Hippocampal formation (tissue), 2 donors: ENCODE measurements around the gene MIPOL1.

Experiments used
- DNase-seq, 2 donors: peaks; one replicate each; lab custom pipeline; 2025; lab: John Stamatoyannopoulos, UW

The MIPOL1 gene

GRCh38 chr14:37399517-37399916 lies 201.8 kb downstream of the MIPOL1 start:
- DNase-seq, result no peak

GRCh38 chr14:37401093-37401492 lies 203.4 kb downstream of the MIPOL1 start:
- DNase-seq, result no peak

- no peak for DNase-seq
Measured at GRCh38 chr14:37403626-37404025, 205.9 kb downstream of the MIPOL1 start.

- DNase-seq, result no peak
Measured at GRCh38 chr14:37406095-37406494, 208.4 kb downstream of the MIPOL1 start.

GRCh38 chr14:37411079-37411735 lies 213.5 kb downstream of the MIPOL1 start:
- DNase-seq, result no peak

GRCh38 chr14:37413050-37413449 lies 215.3 kb downstream of the MIPOL1 start:
- no peak for DNase-seq

- no peak for DNase-seq
Measured at GRCh38 chr14:37413504-37414003, 215.8 kb downstream of the MIPOL1 start.

GRCh38 chr14:37416264-37416663 lies 218.5 kb downstream of the MIPOL1 start:
- no peak for DNase-seq

GRCh38 chr14:37417151-37417550 lies 219.4 kb downstream of the MIPOL1 start:
- DNase-seq, result no peak

- DNase-seq, result no peak
Measured at GRCh38 chr14:37417833-37418232, 220.1 kb downstream of the MIPOL1 start.

- no peak for DNase-seq
Measured at GRCh38 chr14:37420622-37421021, 222.9 kb downstream of the MIPOL1 start.

GRCh38 chr14:37422319-37422718 lies 224.6 kb downstream of the MIPOL1 start:
- no peak for DNase-seq

GRCh38 chr14:37422748-37423147 lies 225.0 kb downstream of the MIPOL1 start:
- no peak for DNase-seq

- no peak for DNase-seq
Measured at GRCh38 chr14:37428954-37429353, 231.2 kb downstream of the MIPOL1 start.

- no peak for DNase-seq
Measured at GRCh38 chr14:37429618-37430017, 231.9 kb downstream of the MIPOL1 start.

GRCh38 chr14:37434867-37435266 lies 237.1 kb downstream of the MIPOL1 start:
- DNase-seq, result no peak

GRCh38 chr14:37436519-37436918 lies 238.8 kb downstream of the MIPOL1 start:
- DNase-seq, result no peak

GRCh38 chr14:37437490-37437889 lies 239.8 kb downstream of the MIPOL1 start:
- no peak for DNase-seq

- DNase-seq, result no peak
Measured at GRCh38 chr14:37438444-37438843, 240.7 kb downstream of the MIPOL1 start.

- no peak for DNase-seq
Measured at GRCh38 chr14:37443461-37443860, 245.7 kb downstream of the MIPOL1 start.

- no peak for DNase-seq
Measured at GRCh38 chr14:37447883-37448391, 250.2 kb downstream of the MIPOL1 start.

- DNase-seq, result no peak
Measured at GRCh38 chr14:37452323-37452722, 254.6 kb downstream of the MIPOL1 start.

GRCh38 chr14:37453985-37454384 lies 256.2 kb downstream of the MIPOL1 start:
- DNase-seq, result no peak

- DNase-seq, result no peak
Measured at GRCh38 chr14:37457334-37457733, 259.6 kb downstream of the MIPOL1 start.
